Ovary (tissue), 3 donors: ENCODE results near the gene LTBR.

Experiments
- CTCF ChIP-seq, 3 donors: fragments of 450-650 bp in 2 of 3; fragments of 200-600 bp in 1 of 3; IDR thresholded peaks; one replicate each; pipeline versions ENCODE4 v1.5.1 to v1.8.0; 2016 to 2022; ENCODE audit warnings: antibody characterized with exemption in 3 of 3, mild to moderate bottlenecking in 1 of 3
- POLR2A ChIP-seq: fragments of 450-650 bp; IDR thresholded peaks from one replicate; pipeline ENCODE4 v1.6.1; 2017; ENCODE audit warnings: antibody characterized with exemption, mild to moderate bottlenecking, moderate library complexity
- donor health status: DM: no; HTN: no; CAD: no.

DNA sequence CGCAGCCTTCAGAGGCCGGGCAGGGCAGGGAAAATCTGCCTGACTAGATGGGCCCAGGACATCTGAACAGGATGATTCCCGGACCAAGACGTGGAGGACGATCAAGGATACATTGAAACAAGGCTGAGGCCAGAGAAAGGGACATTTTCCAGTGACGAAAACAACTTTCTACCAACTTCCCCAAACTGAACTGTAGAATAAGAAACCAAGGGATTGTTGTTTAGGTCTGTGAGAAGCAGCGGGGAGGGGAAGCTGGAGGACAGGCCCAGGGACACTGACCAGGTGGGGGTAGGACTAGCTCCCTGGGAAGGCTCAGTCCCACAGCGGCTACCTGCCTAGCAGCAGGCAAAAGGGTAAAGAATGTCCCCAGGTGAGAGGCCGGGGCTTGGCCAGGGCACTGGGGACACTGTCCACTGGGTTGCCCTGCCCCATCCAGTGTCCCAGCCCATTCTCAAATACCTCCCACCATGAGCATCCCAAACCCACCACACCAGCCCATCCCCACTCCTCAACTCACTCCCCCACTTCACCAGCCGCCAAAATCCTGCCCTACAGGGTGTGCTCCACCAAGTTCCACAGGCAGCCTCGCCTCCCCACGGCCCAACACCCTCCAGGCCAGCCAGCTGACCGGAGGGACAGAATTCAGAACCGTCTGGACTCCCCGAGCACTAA, 43.1 kb upstream of the LTBR start:
- TF ChIP-seq CTCF (IDR thresholded peaks at IDR 0.05) (no peak), POLR2A (no peak)
